Skin of body (tissue), 2 donors: ENCODE data around the gene PLBD2. TPM values are rescaled to one million over a fixed set of nuclear protein-coding genes. Genes with fewer than 3 reads are reported as not detected.
A peak's percentile ranks its signal among the peaks of the same experiment; 100 is the strongest.

Source experiments
- DNase-seq: peaks from one replicate; lab custom pipeline; 2025; lab: John Stamatoyannopoulos, UW
- total RNA-seq: library from RNA; depleted of rRNA; stranded (reverse); fragments of >200 nt; gene quantifications from one replicate; pipeline ENCODE4 v1.2.3, GENCODE V29; 2014

Gene PLBD2
- total RNA-seq, 1 donor from 2014 or later, result 11.1 TPM

DNA sequence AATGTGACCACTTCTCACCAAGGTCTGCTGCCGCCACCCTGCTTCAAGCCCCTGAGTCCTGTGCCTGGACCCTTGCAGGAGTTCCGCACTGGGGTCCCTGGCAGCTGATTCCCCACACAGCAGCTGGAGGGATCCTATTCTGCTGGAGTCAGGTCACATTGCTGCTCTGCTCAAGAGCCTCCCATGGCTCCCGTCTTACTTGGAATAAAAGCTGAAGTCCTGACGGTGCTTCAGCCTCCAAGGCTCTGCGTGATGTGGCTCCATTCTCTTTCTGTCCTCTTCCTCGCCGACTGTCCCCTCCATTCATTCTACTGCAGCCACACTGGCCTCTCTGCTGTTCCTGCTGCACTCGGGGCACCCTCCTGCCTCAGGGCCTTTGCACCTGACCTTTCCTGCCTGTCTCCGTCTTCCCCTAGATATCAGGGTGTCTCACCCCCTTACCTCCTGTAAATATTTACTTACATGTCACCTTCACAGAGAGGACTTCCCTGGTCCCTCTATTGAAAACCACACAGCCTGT lies 56.2 kb downstream of the PLBD2 start:
- no peak for DNase-seq

GRCh38 chr12:113416091-113416754 lies 57.8 kb downstream of the PLBD2 start:
- no peak for DNase-seq

DNA sequence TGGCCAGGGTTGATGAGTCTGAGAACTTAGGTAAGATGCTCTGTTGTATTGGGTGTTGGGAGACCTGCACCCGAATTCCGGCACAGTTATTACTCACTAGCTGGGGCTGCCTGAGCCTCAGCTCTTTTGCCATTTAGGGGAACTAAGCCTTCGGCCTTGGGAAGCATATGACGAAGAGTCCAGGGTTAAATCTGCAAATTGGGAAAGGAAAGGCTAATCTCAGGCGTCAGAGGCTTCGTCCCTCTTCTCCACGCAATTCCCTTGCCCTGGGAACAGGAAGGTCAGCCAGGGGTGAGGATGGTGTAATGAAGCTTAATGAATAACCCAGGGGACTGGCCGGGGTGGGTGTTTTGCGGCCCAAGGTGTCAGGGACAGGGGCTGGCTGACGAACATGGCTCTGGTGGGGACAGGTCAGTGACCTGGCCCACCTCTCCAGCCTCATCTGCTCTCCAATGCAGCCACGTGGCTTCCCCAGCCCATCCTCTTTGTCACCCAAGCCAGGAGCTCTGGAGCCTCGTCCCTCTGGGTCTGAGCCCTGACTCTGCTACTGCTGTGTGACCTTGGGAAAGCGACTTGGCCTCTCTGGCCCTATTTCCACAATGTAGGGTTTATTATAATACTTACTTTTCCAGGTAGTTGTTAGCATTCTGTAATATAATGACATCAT lies 60.0 kb downstream of the PLBD2 start:
- no peak for DNase-seq

GRCh38 chr12:113420996-113421595 lies 62.7 kb downstream of the PLBD2 start:
- DNase-seq, result no peak

DNA sequence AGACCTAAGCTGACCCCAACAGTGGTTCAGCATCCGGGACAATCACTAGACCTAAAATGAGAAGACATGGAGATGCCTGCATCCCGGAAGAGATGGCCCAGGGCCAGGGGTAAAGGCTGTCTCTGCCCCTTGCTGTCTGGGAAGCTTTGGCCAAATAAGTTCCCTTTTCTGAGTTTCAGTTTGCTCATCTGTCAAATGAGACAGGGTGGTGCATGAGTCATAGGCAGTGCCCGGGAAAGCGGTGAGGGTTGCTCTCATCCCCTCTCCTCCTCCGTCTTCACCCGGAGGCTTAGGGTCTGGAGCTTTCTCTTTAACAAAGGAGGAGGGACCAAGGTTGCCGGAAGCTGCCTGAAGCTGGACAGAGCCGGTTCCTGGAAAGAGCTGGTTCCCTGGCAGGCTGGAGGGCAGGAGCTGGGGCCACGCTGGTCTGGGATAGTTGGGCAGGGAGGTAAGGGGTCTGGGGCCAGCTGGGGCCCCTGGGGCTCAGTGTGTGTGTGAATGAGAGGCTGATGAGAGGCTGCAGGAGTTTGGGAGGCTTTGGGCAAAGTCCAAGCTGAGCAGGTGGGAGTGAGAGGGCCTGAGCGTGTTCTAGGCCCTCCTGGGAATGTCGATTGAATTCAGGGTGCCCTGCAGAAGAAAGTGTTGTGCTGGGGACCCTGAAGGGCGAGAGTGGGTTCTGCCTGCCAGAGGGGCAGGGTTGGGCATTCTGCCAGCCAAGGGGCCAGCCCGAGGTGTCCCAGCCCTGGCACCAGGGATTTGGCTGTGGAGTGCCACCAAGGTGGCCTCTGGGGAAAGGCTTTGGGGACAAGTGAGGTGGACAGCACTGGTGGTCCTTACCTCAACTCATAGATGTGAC lies 63.9 kb downstream of the PLBD2 start, which contains the start of gene SDSL:
TSS of gene SDSL (plus strand) at position 351 of the 856 bp plus-strand sequence. CDS start 5,603 bp downstream, outside the sequence.
- DNase-seq, result peak; percentile 25

DNA sequence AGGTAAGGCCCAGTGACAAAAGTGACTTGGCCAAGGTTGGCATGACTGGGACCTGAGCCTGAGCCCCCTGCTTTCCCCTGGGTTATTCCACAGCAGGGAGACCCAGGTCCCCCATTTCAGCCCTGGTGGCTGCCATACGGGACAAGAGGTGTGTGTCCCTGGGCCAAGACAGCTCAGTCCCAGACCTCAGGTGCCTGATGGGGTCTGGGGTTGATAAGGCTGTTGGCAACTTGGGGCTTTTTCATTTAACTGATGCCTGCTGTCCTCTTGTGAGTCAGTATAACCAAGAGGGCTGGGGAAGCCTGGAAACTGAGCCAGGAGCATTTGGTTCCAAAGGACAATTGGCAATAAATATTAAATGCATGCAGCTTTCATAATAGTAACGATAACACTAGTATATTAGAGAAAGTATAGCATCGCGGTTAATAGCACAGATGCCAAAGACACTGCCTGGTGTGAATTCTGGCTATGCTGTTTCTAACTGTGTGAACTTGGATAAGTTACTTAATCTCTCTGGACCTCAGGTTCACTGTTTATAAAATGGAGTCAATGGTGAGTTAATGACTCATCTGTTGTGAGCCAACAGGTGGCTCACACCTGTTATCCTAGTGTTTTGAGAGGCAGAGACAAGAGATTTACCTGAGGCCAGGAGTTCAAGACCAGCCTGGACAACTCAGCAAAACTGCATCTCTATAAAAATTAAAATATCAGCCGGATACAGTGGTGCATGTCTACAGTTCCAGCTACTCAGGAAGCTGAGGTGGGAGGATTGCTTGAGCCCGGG lies 64.7 kb downstream of the PLBD2 start:
- DNase-seq, result no peak

DNA sequence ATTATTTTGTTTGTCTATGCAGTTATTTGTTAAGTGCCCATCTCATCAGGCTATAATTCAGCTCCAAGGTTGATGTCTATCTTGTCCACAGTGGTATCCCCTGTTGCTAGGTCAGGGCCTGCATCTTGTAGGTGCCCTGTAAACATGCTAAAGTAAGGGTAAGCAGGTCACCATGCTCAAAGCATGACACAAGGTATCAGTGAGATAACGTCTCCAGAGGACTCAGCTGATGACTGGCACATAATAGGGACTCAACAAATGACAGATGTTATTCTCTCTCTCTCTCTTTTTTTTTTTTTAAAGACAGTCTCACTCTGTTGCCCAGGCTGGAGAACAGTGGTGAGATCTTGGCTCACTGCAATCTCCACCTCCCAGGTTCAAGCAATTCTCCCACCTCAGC lies 66.1 kb downstream of the PLBD2 start:
- DNase-seq, result no peak

- DNase-seq, result no peak
Measured at GRCh38 chr12:113424915-113425823, 66.8 kb downstream of the PLBD2 start.

DNA sequence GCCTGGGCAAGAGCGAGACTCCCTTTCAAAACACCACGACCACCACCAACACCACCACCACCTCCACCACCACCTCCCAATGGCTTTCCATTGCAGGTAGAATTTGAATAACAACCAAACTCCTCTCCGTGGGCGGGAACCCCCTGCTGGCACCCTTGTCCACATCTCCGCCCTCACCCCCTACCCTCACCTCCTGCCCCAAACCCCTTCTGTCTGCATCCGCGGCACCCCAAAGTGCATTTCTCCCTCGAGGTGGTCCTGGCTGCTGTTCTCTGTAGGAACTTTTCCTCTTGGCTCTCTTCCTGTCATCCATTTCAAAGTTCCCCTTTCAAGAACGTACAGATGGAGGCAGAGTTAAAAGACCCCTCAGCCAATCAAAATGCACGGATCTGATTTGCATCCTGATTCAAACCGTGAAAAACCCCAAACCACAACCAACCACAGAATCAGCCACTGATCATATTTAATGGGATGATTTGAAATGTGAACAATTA lies 67.6 kb downstream of the PLBD2 start:
- DNase-seq, result no peak

GRCh38 chr12:113427882-113428281 lies 69.5 kb downstream of the PLBD2 start:
- DNase-seq, result no peak

DNA sequence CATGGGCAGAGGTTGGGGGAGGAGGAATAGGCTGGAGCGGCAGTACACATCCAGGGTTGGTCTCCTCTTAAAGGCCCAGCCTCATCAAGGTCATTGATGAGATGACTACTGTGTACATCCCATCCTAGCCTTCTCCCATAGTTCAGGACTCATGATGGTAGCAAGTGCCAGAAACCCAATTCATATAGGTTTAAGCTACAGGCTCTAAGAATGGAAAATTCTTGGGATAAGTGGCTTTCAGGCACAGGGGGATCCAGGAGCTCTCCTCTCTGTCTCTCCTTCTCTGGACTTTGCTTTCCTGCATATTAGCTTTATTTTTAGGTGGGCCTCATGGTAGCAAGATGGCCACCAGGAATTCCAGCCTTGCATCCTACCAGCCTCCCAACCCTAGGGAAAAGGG lies 70.1 kb downstream of the PLBD2 start:
- no peak for DNase-seq

DNA sequence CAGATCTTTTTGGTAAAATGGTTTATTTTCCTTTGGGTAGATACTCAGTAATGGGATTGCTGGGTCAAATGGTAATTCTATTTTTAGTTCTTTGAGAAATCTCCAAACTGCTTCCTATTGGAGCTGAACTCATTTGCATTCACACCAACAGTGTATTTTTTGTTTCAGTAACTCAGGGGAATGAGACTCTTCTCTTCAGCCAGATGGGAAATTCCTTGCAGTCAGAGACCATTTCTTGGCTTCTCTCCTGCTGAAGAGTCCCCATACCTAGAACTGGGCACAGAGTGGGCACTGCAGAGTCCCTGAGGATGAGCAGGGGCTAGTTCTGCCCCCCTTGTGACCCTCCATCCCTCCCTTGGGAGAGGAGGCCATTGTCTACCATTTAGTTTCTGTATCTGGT lies 74.6 kb downstream of the PLBD2 start:
- DNase-seq, result no peak

GRCh38 chr12:113435367-113435766 lies 77.0 kb downstream of the PLBD2 start:
- DNase-seq, result no peak

- DNase-seq, result no peak
Measured at GRCh38 chr12:113436586-113436985, 78.2 kb downstream of the PLBD2 start.

- no peak for DNase-seq
Measured at GRCh38 chr12:113436993-113437728, 78.8 kb downstream of the PLBD2 start.

GRCh38 chr12:113437729-113438100 lies 79.3 kb downstream of the PLBD2 start:
- DNase-seq, result no peak

GRCh38 chr12:113438523-113439300 lies 80.3 kb downstream of the PLBD2 start:
- no peak for DNase-seq

GRCh38 chr12:113439301-113439597 lies 80.9 kb downstream of the PLBD2 start:
- DNase-seq, result no peak
